Measurements from ENCODE around the gene SLC9A1. TPM values are rescaled to one million over a fixed set of nuclear protein-coding genes. Genes with fewer than 3 reads are reported as not detected.

The SLC9A1 gene
- total RNA-seq, 2 experiments from 2014 or later: 14.8 to 15.3 TPM

- Mint-ChIP-seq H3K4me3 (peak overlapping the region; percentile 79), H3K27me3 (no peaks in the 10 kb centered on the region), H3K4me1 (ENCODE audit: low read depth) (peaks cover 52% of the 10 kb centered on the region), H3K9me3 (no peaks in the 10 kb centered on the region), H3K27ac (peak overlapping the region; percentile 72), H3K36me3 (ENCODE audit: low read depth) (peaks cover 3% of the 10 kb centered on the region)
- no peak for TF ChIP-seq CTCF (IDR thresholded peaks at IDR 0.05)
- no peak for DNase-seq
- POLR2A ChIA-PET: interaction anchor here (0.6 to 12.8 kb wide), 15 partner anchors 11 to 607 kb away, joined by 3 to 172 read pairs (median 5); no protein-coding TSS in a partner anchor
- CTCF ChIA-PET: interaction anchor here (0.6 to 6.8 kb wide), 14 partner anchors 8 to 515 kb away, joined by 3 to 85 read pairs (median 5); no protein-coding TSS in a partner anchor
- intact Hi-C loops (cut with micrococcal nuclease): loop anchor here (5.0 kb wide), 1 partner anchor 47 kb away; no protein-coding TSS in a partner anchor
- ATAC-seq: no peak
These were observed 395 bp downstream of the SLC9A1 start for GRCh38 chr1:27154469-27154990.

GRCh38 chr1:27153927-27154358, 982 bp downstream of the SLC9A1 start:
- DNase-seq (peak; percentile 12), ATAC-seq (no peak)
- H3K27ac Mint-ChIP-seq: peak overlapping the region; percentile 72
- TF ChIP-seq CTCF (IDR thresholded peaks at IDR 0.05): no peak
- no peaks in the 10 kb centered on the region for H3K27me3 Mint-ChIP-seq
- CTCF ChIA-PET: interaction anchor here (1.0 to 6.8 kb wide), 12 partner anchors 8 to 516 kb away, joined by 3 to 85 read pairs (median 6); no protein-coding TSS in a partner anchor
- H3K9me3 Mint-ChIP-seq: no peaks in the 10 kb centered on the region
- H3K4me1 Mint-ChIP-seq (ENCODE audit: low read depth): peaks cover 58% of the 10 kb centered on the region
- peak overlapping the region; percentile 79 for H3K4me3 Mint-ChIP-seq
- POLR2A ChIA-PET: interaction anchor here (0.8 to 12.8 kb wide), 6 partner anchors 11 to 49 kb away, joined by 4 to 172 read pairs (median 5); no protein-coding TSS in a partner anchor
- peaks cover 3% of the 10 kb centered on the region for H3K36me3 Mint-ChIP-seq (ENCODE audit: low read depth)
- intact Hi-C loops (cut with micrococcal nuclease): loop anchor here (5.0 kb wide), 1 partner anchor 47 kb away; no protein-coding TSS in a partner anchor

- Mint-ChIP-seq H3K36me3 (ENCODE audit: low read depth) (peaks cover 3% of the 10 kb centered on the region), H3K4me3 (peak overlapping the region; percentile 79), H3K27me3 (no peaks in the 10 kb centered on the region), H3K4me1 (ENCODE audit: low read depth) (peaks cover 62% of the 10 kb centered on the region), H3K9me3 (no peaks in the 10 kb centered on the region), H3K27ac (peak overlapping the region; percentile 72)
- POLR2A ChIA-PET: interaction anchor here (1.7 to 12.8 kb wide), 2 partner anchors 14 to 41 kb away, joined by 9 to 172 read pairs; no protein-coding TSS in a partner anchor
- DNase-seq (no peak), ATAC-seq (no peak)
- intact Hi-C loops (cut with micrococcal nuclease): loop anchor here (5.0 kb wide), 1 partner anchor 46 kb away; no protein-coding TSS in a partner anchor
- CTCF ChIA-PET: interaction anchor here (1.0 to 6.8 kb wide), 5 partner anchors 14 to 109 kb away, joined by 3 to 85 read pairs (median 13); no protein-coding TSS in a partner anchor
- no peak for TF ChIP-seq CTCF (IDR thresholded peaks at IDR 0.05)
These were observed 1.4 kb downstream of the SLC9A1 start for GRCh38 chr1:27153549-27153886.

- H3K36me3 Mint-ChIP-seq (ENCODE audit: low read depth): peaks cover 3% of the 10 kb centered on the region
- intact Hi-C loops (cut with micrococcal nuclease): loop anchor here (5.0 kb wide), 1 partner anchor 46 kb away; no protein-coding TSS in a partner anchor
- peak overlapping the region; percentile 79 for H3K4me3 Mint-ChIP-seq
- TF ChIP-seq CTCF (IDR thresholded peaks at IDR 0.05): no peak
- H3K27ac Mint-ChIP-seq: peak overlapping the region; percentile 58
- ATAC-seq (no peak), DNase-seq (no peak)
- POLR2A ChIA-PET: interaction anchor here (1.0 to 12.8 kb wide), 2 partner anchors 14 to 38 kb away, joined by 3 to 172 read pairs; no protein-coding TSS in a partner anchor
- no peaks in the 10 kb centered on the region for H3K27me3 Mint-ChIP-seq
- no peaks in the 10 kb centered on the region for H3K9me3 Mint-ChIP-seq
- H3K4me1 Mint-ChIP-seq (ENCODE audit: low read depth): peaks cover 67% of the 10 kb centered on the region
- CTCF ChIA-PET: interaction anchor here (0.9 to 6.8 kb wide), 8 partner anchors 13 to 242 kb away, joined by 3 to 85 read pairs (median 6); no protein-coding TSS in a partner anchor
These were observed 1.9 kb downstream of the SLC9A1 start for GRCh38 chr1:27152829-27153548.
